BJ (cell line): Measurements from ENCODE around the gene TRIM36. TPM values are rescaled to one million over a fixed set of nuclear protein-coding genes. Genes with fewer than 3 reads are reported as not detected.

Source experiments
- CTCF ChIA-PET: fragments of 350-600 bp; formaldehyde crosslinking; extraction: SDS; loops from one replicate; lab custom pipeline; 2021; ENCODE audit warnings: antibody characterized with exemption, inconsistent platforms; lab: Yijun Ruan, JAX
- POLR2A ChIA-PET: fragments of 300-600 bp; sonication (Branson Sonifier 250); formaldehyde crosslinking; extraction: SDS; loops from one replicate; lab custom pipeline; 2021; ENCODE audit warnings: antibody characterized with exemption; lab: Charles Lee
- DNase-seq: peaks from one replicate; pipeline ENCODE4 v3.0.0-alpha.2; 2011; ENCODE audit warnings: low read depth
- H3K27me3 ChIP-seq: 2 replicates; pipeline ENCODE4 v1.6.0; 2011; ENCODE audit warnings: low read length; ENCODE audit not compliant: control insufficient read depth, insufficient read depth
- H3K36me3 ChIP-seq: 2 replicates; pipeline ENCODE4 v1.5.1; 2011; ENCODE audit warnings: low read length; ENCODE audit not compliant: control insufficient read depth, insufficient read depth
- H3K4me3 ChIP-seq: 2 replicates; pipeline ENCODE4 v1.5.1; 2011; ENCODE audit warnings: low read depth, mild to moderate bottlenecking, control low read depth, low read length
- polyA plus RNA-seq: library from polyadenylated mRNA; depleted of rRNA; stranded (reverse); fragments of >200 nt; gene quantifications from 2 replicates; pipeline ENCODE4 v1.2.3, GENCODE V29; 2011
- TF ChIP-seq, protein P1 (sequence below): IDR thresholded peaks from 2 replicates; pipeline ENCODE4 v1.5.1; 2011; ENCODE audit warnings: low read depth, mild to moderate bottlenecking, control low read depth, inconsistent platforms, low read length, moderate library complexity; ENCODE audit not compliant: insufficient read depth

The TRIM36 gene
- polyA plus RNA-seq, 1 experiment: 0.15 TPM

GRCh38 chr5:115170134-115170928 is 623 bp upstream of the TRIM36 start:
- ChIA-PET CTCF (interaction anchor here (0.5 to 1.2 kb wide), 2 partner anchors 16 to 108 kb away, joined by 3 to 4 read pairs; no protein-coding TSS in a partner anchor), POLR2A (no interaction called here)
- TF ChIP-seq, protein P1, sequence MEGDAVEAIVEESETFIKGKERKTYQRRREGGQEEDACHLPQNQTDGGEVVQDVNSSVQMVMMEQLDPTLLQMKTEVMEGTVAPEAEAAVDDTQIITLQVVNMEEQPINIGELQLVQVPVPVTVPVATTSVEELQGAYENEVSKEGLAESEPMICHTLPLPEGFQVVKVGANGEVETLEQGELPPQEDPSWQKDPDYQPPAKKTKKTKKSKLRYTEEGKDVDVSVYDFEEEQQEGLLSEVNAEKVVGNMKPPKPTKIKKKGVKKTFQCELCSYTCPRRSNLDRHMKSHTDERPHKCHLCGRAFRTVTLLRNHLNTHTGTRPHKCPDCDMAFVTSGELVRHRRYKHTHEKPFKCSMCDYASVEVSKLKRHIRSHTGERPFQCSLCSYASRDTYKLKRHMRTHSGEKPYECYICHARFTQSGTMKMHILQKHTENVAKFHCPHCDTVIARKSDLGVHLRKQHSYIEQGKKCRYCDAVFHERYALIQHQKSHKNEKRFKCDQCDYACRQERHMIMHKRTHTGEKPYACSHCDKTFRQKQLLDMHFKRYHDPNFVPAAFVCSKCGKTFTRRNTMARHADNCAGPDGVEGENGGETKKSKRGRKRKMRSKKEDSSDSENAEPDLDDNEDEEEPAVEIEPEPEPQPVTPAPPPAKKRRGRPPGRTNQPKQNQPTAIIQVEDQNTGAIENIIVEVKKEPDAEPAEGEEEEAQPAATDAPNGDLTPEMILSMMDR: no peak
- H3K4me3 ChIP-seq: peak overlapping the region; percentile 68
- peaks cover 20% of the 10 kb centered on the region for H3K27me3 ChIP-seq
- no peak for DNase-seq
- no peaks in the 10 kb centered on the region for H3K36me3 ChIP-seq

DNA sequence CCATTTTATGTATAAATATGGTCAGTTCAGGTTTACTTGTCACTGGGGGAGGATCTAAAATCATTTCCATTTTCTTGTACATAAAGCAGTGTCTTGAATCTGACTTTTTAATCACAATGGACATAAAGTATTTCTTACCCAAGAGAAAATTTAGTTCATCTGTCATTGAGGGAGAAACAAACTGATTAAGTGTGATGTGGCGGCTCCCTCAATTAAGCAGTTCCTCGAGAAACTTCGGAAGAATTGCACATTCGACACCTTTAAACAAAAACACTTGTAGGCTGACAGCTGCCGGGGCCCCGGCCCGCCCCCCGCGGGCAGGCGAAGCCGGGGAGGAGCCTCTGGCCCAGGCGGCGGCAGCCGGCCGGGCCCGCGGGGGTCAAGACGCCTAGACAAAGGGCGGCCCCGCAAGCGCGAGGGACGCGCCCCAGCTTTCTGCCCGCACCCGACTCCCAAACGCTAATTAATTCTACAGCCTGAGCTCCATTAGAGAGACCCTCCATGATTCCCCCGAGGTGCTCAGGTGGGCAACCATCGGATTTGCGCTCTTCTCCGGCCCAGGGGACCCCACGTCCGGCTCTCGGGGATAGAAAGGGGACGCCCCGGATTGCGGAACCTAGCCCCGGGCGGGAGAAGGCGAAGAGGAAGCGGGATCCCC is 750 bp downstream of the TRIM36 start:
- peaks cover 20% of the 10 kb centered on the region for H3K27me3 ChIP-seq
- no peak for DNase-seq
- CTCF ChIA-PET: interaction anchor here (1.2 kb wide), 2 partner anchors 18 to 56 kb away, joined by 3 to 4 read pairs; no protein-coding TSS in a partner anchor

GRCh38 chr5:115166744-115167393 is 2.8 kb downstream of the TRIM36 start:
- CTCF ChIA-PET: no interaction called here
- Histone ChIP-seq H3K36me3 (no peaks in the 10 kb centered on the region), H3K27me3 (peaks cover 16% of the 10 kb centered on the region), H3K4me3 (no peak overlapping the region)
- no peak for DNase-seq
- POLR2A ChIA-PET: interaction anchor here (0.6 kb wide), 1 partner anchor 37 kb away, joined by 3 read pairs; no protein-coding TSS in a partner anchor
- TF ChIP-seq, protein P1: no peak

More for the DNA sequence above, 750 bp downstream of the TRIM36 start:
- no peaks in the 10 kb centered on the region for H3K36me3 ChIP-seq
- TF ChIP-seq, protein P1: no peak
- POLR2A ChIA-PET: no interaction called here
- peak overlapping the region; percentile 68 for H3K4me3 ChIP-seq

- ChIA-PET POLR2A (no interaction called here), CTCF (interaction anchor here (0.7 kb wide), 1 partner anchor 15 kb away, joined by 3 read pairs; no protein-coding TSS in a partner anchor)
- Histone ChIP-seq H3K27me3 (peaks cover 9% of the 10 kb centered on the region), H3K36me3 (no peaks in the 10 kb centered on the region), H3K4me3 (no peak overlapping the region)
- TF ChIP-seq, protein P1: no peak
- DNase-seq: no peak
Measured at GRCh38 chr5:115165790-115166189, 3.9 kb downstream of the TRIM36 start.
